HG02938 (cell line): ENCODE measurements around the gene SUPT5H.

ENCODE experiments used
- ATAC-seq: cut with Tn5 transposase; IDR thresholded peaks from one replicate; pipeline ENCODE4 v1.9.1; 2021; ENCODE audit warnings: mild to moderate bottlenecking, moderate library complexity; ENCODE audit not compliant: unreplicated experiment

SUPT5H gene

GRCh38 chr19:39409208-39410016 lies 36.0 kb upstream of the SUPT5H start:
- ATAC-seq, result no peak

DNA sequence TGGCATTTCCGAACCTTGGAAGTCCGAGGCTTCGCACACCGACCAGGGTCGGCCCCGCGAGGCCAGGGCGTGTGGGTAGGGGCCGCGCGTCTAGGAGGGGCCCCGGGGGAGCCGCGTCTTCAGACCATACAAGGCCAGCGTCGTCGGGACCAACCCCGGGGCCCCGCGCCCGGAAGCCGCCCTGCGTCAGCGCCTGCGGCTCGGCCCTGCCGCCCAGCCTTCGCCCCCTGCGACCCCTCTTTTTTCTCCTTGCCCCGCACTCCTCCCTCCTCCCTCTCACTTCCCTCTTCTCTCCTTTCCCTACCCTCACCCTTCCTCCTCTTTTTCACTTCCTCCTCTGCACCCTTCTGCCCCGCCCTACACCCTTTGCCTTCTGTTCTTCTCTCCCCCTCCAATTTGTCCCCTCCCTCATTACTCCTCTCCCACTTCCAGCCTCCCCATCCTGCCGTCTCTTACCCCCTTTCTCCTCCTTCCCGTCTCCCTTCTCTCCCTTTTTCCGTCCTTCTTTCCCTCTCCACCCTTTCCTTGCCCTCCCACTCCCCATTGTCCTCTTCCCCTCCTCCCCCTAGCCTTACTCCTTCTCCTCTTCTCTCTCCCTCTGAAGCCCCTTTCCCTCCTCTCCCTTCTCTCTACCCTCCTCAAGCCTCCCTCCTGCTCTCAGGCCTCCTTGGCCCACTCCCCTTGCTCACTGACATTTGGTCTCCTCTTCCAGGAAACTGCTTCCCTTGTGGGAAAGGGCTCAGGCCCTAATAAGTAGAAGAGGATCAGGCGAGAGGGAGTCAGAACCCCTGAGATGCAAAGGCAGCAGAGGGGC lies 35.2 kb upstream of the SUPT5H start:
- ATAC-seq, result no peak

GRCh38 chr19:39410831-39411080 lies 34.6 kb upstream of the SUPT5H start:
- ATAC-seq, result no peak

DNA sequence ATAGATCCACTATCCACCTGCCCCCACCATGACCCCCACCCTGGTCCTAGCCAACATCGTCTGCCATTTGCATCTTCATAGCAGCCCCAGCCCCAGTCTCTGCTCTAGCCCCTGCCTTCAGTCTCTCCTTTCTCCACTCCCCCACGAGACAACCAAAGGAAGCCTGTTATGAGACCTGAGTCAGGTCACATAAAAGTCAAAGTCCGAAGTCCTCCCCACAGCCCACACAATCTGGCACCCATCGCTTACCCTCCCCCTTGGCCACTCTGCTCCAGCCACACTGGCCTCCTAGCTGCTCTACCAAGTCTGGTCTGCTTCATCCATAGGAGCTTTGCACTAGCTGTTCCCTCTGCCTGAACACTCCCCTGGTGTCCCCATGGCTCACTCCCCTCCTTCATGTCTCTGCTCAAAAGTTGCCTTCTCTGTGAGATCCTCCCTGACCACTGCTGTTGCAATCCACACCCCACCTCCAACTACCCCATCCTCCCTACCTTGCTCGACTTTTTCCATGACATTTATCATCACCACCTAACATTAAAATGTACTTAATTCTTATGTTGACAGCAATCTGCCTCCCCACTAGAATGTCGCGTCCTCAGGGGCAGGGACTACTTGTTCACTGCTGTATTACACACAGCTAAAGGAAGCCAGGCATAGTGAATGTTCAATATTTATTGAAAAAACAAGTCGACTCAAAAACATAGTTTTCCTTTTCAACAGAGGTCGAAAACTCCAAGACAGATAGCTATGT lies 34.1 kb upstream of the SUPT5H start:
- no peak for ATAC-seq

DNA sequence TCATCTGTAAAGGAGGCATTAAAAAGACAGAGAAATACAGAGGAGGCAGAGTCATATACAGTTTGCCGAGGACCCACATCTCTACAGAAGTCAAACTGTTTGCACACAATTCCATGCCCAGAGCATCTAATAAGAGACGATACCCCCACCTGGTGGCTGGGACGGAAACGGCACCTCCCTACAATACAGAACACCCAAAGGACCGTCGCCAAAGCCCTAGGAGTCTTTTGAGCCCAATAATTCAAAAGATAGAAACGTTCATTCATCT lies 33.6 kb upstream of the SUPT5H start:
- peak; percentile 21 for ATAC-seq

- peak; percentile 55 for ATAC-seq
Measured at GRCh38 chr19:39412100-39412866, 33.1 kb upstream of the SUPT5H start, which contains the start of gene PLEKHG2. PLEKHG2 (plus strand) TSS chr19:39412669; CDS start chr19:39414087, 1,418 bp downstream.

DNA sequence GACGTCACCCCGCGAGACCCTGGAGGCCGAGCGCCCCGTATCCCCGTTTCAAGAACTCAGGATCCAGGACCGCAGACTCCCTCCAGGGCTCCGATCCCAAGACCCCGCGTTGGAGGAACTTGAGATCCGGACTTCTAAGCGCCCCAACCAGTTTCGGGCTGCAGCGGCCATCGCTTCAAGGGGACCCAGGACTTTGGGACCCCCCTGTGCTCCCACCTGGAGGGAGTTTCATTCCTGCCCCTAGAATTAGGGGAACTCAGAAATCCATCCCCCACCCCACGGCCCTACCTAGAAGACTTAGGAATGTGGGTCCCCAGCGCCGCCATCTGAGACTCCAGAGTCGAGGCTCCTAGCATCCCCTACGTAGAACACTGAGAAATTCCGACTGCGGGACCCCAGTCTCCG lies 32.5 kb upstream of the SUPT5H start:
- no peak for ATAC-seq

DNA sequence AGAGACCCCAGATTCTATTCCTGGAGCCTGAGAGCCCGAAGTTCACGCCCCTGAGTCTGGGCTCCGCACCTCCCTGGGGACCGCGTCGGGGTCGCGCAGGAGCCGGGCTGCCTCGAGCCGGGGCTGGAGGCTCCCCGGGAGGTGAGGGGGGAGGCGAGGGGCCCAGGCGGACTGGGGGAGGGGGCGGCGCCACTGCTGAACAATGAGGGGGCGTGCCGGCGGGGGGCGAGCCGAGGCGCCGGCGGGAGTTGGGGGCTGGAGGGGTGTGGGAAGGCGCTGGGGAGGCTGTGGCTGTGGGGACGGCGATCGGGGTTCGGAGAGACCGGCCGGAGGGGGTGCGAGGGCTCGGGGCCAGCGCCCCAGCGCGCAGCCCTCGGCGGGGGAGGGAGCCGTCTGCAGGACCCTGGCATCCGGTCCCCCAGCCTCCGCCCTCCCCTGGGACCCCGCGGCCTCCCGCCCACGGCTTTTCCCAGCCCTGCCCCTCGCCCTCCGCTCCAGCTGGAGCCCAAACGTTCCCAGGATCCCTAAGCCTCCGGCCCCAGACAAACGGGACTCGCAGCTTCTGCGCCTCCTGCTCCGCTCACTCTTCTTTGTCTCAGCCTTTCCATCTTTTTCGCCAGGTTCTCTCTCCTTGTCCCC lies 32.0 kb upstream of the SUPT5H start:
- no peak for ATAC-seq

DNA sequence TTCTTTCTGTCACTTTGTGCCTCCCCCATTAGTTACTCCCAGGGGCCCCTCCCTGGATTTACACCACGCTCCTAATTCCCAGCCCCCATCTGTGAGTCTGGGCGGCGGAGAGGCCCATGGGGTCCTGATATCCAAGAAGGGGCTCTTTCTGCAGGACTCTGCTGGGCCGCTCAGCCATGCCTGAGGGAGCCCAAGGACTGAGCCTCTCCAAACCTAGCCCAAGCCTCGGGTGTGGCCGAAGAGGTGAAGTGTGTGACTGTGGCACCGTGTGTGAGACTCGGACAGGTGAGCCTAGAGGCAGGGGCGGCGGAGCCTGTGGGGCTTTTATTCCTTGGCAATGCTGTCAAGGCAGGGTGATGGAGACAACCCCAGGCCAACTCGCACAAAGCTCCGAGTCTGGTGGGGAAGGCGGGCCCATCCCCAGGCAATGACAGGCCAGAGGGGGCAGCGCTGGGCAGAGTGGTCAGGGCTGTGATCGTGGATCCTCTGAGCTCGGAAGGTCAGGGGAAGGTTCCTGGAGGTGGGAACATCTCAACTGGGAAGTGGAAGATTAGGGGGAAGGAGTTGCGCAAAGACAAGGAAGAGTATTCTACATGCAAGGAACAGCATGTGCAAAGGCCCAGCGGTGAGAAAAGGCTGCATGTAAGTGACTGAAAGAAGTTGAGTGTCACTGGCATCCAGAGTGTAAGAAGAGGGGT lies 31.3 kb upstream of the SUPT5H start:
- no peak for ATAC-seq

GRCh38 chr19:39415111-39416046 lies 30.0 kb upstream of the SUPT5H start:
- ATAC-seq, result no peak

- no peak for ATAC-seq
Measured at GRCh38 chr19:39416152-39417120, 28.9 kb upstream of the SUPT5H start.

GRCh38 chr19:39417463-39418181 lies 27.8 kb upstream of the SUPT5H start:
- ATAC-seq, result no peak

DNA sequence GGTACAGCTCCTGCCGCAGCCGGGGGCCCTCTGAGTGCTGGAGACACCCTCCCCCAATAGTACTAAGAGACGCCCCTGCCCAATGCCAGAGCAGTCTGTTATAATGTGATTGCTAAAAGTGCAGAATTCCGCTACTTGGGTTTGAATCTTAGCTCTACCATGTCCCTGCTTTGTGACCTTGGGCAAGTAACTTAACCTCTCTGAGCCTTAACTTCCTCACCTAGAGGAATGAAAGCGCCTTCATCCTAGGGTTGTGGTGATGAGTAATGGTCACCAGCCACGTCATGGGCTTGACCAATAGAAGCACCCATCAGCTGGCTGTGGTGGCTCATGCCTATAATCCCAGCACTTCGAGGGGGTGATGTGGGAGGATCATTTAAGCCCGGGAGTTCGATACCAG lies 26.4 kb upstream of the SUPT5H start:
- no peak for ATAC-seq

- ATAC-seq, result no peak
Measured at GRCh38 chr19:39420769-39421168, 24.6 kb upstream of the SUPT5H start.

- ATAC-seq, result no peak
Measured at GRCh38 chr19:39422020-39422419, 23.4 kb upstream of the SUPT5H start.

DNA sequence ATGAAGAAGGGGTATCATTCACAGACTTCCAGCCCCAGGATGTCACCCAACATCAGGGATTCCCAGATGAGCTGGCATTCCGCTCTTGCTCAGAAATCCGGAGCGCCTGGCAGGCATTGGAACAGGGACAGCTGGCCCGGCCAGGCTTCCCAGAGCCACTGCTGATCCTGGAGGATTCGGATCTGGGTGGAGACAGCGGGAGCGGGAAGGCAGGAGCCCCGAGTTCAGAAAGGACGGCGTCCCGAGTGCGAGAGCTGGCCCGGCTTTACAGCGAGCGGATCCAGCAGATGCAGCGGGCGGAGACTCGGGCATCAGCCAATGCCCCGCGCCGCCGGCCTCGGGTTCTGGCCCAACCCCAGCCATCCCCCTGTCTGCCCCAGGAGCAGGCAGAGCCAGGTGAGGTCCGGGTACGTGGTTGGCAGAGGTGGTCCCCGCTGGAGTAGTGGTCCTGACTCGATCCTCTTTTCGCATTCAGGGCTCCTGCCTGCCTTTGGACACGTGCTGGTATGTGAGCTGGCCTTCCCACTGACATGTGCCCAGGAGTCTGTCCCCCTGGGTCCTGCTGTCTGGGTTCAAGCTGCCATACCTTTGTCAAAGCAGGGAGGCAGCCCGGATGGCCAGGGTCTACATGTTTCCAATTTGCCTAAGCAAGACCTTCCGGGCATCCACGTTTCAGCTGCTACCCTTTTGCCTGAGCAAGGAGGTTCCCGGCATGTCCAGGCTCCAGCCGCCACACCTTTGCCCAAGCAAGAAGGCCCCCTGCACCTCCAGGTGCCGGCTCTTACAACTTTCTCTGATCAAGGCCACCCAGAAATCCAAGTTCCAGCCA lies 21.9 kb upstream of the SUPT5H start:
- no peak for ATAC-seq
